ENCODE data around the gene CHIA.

DNA sequence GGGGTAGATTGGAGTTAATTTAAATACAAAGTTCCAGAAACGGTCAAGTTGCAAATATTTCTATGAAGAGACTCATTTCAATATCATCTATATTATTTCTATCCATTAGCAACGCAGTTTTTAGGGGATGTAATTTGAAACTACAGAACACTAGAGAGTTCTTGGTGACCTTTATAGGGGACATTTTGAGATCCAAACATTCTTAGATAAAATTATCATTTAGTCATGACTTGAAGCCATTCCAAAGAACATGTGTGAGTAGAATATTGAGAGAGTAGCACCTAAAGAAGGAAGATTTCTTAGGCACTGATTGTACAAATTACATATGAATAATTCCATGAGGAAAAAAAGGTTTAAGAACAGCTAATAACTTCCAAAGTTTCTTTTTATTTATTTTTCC is 19.0 kb downstream of the CHIA start:
- TF ChIP-seq, protein P1, sequence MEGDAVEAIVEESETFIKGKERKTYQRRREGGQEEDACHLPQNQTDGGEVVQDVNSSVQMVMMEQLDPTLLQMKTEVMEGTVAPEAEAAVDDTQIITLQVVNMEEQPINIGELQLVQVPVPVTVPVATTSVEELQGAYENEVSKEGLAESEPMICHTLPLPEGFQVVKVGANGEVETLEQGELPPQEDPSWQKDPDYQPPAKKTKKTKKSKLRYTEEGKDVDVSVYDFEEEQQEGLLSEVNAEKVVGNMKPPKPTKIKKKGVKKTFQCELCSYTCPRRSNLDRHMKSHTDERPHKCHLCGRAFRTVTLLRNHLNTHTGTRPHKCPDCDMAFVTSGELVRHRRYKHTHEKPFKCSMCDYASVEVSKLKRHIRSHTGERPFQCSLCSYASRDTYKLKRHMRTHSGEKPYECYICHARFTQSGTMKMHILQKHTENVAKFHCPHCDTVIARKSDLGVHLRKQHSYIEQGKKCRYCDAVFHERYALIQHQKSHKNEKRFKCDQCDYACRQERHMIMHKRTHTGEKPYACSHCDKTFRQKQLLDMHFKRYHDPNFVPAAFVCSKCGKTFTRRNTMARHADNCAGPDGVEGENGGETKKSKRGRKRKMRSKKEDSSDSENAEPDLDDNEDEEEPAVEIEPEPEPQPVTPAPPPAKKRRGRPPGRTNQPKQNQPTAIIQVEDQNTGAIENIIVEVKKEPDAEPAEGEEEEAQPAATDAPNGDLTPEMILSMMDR (IDR thresholded peaks at IDR 0.05; ENCODE audit: low read depth, low read length, poor library complexity, severe bottlenecking): no peak
- TF ChIP-seq EZH2phosphoT487 (IDR thresholded peaks at IDR 0.05; ENCODE audit: borderline replicate concordance, low read length): no peak

Measured in DOHH2 (cell line).